ENCODE data around the gene FUZ.

DNA sequence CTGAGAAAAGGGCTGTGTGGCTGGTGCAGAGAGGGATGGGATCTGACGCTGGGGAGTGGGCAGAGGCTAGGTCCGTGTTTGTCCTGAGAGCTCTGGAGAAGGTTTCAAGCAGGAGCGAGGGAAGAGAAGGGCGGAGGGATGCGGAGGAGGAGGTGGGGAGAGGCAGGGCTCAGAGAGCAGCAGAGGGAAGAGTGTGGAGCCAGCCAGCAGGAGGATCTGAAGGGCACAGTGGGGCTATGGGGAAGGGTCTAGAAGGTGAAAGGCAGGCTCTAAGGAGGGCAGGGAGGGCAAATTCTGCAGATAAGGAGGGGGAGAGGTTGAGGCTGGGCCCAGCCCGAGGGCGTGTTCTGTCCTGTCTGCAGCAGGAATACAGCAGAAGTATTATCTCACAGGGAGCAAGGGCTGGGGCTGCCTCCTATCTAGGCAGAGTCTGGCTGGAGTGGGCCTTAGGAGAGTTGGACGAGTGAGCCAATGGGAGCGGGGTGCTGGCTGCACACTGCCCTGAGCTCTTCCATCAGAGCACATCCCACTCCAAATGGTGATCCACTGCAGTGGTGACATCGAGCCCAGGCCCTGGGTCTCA is 40.2 kb downstream of the FUZ start:
- TF ChIP-seq, protein P1, sequence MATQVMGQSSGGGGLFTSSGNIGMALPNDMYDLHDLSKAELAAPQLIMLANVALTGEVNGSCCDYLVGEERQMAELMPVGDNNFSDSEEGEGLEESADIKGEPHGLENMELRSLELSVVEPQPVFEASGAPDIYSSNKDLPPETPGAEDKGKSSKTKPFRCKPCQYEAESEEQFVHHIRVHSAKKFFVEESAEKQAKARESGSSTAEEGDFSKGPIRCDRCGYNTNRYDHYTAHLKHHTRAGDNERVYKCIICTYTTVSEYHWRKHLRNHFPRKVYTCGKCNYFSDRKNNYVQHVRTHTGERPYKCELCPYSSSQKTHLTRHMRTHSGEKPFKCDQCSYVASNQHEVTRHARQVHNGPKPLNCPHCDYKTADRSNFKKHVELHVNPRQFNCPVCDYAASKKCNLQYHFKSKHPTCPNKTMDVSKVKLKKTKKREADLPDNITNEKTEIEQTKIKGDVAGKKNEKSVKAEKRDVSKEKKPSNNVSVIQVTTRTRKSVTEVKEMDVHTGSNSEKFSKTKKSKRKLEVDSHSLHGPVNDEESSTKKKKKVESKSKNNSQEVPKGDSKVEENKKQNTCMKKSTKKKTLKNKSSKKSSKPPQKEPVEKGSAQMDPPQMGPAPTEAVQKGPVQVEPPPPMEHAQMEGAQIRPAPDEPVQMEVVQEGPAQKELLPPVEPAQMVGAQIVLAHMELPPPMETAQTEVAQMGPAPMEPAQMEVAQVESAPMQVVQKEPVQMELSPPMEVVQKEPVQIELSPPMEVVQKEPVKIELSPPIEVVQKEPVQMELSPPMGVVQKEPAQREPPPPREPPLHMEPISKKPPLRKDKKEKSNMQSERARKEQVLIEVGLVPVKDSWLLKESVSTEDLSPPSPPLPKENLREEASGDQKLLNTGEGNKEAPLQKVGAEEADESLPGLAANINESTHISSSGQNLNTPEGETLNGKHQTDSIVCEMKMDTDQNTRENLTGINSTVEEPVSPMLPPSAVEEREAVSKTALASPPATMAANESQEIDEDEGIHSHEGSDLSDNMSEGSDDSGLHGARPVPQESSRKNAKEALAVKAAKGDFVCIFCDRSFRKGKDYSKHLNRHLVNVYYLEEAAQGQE (IDR thresholded peaks at IDR 0.05; ENCODE audit: insufficient read depth in 1 of 2, low read depth in 2 of 2, low read length in 2 of 2), result no peak
- TF ChIP-seq TAF1 (IDR thresholded peaks at IDR 0.05; ENCODE audit: borderline replicate concordance, insufficient read depth, low read length) (no peak), POLR2AphosphoS5 (IDR thresholded peaks at IDR 0.05; ENCODE audit: low read depth, low read length) (no peak)
